ENCODE results near the gene ESRRA. TPM values are rescaled to one million over a fixed set of nuclear protein-coding genes. Genes with fewer than 3 reads are reported as not detected.
A peak's percentile ranks its signal among the peaks of the same experiment; 100 is the strongest.

Gene ESRRA
- total and polyA plus RNA-seq, 2 of the 8 experiments (the other 6 are each of a cell fraction or from before 2014, with no cell fraction given): 18.2 to 37.0 TPM

- H3K27ac ChIP-seq (ENCODE audit: low read depth, low read length): no peak overlapping the region
- H3K14ac ChIP-seq (ENCODE audit: insufficient read length): no peak overlapping the region
- H3K27me3 ChIP-seq (replicated peaks in 1 of 4; ENCODE audit: control insufficient read depth in 3 of 4, extremely low read depth in 1 of 4, insufficient read depth in 3 of 4, low read length in 3 of 4): no peaks in the 10 kb centered on the region
- peak overlapping the region; percentile 54 for H4K91ac ChIP-seq (replicated peaks; ENCODE audit: insufficient read length, low read length)
- H4K20me1 ChIP-seq (replicated peaks in 1 of 2; ENCODE audit: control insufficient read depth in 1 of 2, insufficient read depth in 2 of 2, low read length in 2 of 2): no peaks in the 10 kb centered on the region
- H2AK5ac ChIP-seq (ENCODE audit: low read depth, low read length): peak overlapping the region; percentile 86; the same call in 1 of the 2 replicates
- no peak overlapping the region; the same call in none of the 2 replicates for H3K18ac ChIP-seq (ENCODE audit: extremely low read depth, low read length)
- TF ChIP-seq SP4 (IDR thresholded peaks at IDR 0.05; ENCODE audit: low read length) (no peak), ASH2L (IDR thresholded peaks at IDR 0.05; ENCODE audit: low read length) (no peak), EP300 (IDR thresholded peaks at IDR 0.05; ENCODE audit: borderline replicate concordance in 1 of 2, low read depth in 2 of 2, low read length in 2 of 2) (no peak), NANOG (IDR thresholded peaks at IDR 0.05; ENCODE audit: insufficient read depth, low read depth, low read length, poor library complexity, severe bottlenecking) (no peak), KDM1A (IDR thresholded peaks at IDR 0.05; ENCODE audit: borderline replicate concordance, low read length) (no peak), USF2 (IDR thresholded peaks at IDR 0.05; ENCODE audit: low read length) (no peak), JUN (IDR thresholded peaks at IDR 0.05; ENCODE audit: low read depth, low read length) (no peak), BRCA1 (IDR thresholded peaks at IDR 0.05; ENCODE audit: low read depth, low read length) (no peak)
- 93% methylated on average over 15 of the region's 20 CpGs; no CpG with 5 or more reads in 1 of the 2 experiments for WGBS, 2 experiments (ENCODE audit: extremely low coverage in 1 of 2, insufficient coverage in 1 of 2, insufficient read length in 1 of 2, insufficient replicate concordance in 2 of 2, low coverage in 1 of 2, low lambda C conversion rate in 2 of 2, missing lambda C conversion rate in 1 of 2)
- ChIA-PET POLR2A (ENCODE audit: partially characterized antibody) (interaction anchor here (1.0 to 6.2 kb wide), 8 partner anchors 12 to 147 kb away, joined by 3 to 47 read pairs (median 6); partner anchors contain the start of genes ESRRA, FERMT3, PRDX5 and TRMT112), CTCF (ENCODE audit: partially characterized antibody) (interaction anchor here (0.6 to 37.6 kb wide), 26 partner anchors 15 to 868 kb away, joined by 3 to 614 read pairs (median 6); partner anchors contain the start of genes CATSPERZ, CCDC88B, ESRRA and NUDT22)
- H3K56ac ChIP-seq (replicated peaks; ENCODE audit: insufficient read length, low read depth, low read length): no peak overlapping the region
- H2BK5ac ChIP-seq (ENCODE audit: low read depth, low read length): peak overlapping the region; percentile 35; the same call in 1 of the 2 replicates
- H2BK12ac ChIP-seq (ENCODE audit: low read depth, low read length): no peak overlapping the region; the same call in 1 of the 2 replicates
- no peak overlapping the region for H2AFZ ChIP-seq (ENCODE audit: low read length)
- H2BK120ac ChIP-seq (replicated peaks; ENCODE audit: low read depth, low read length): no peak overlapping the region
- no peak for FAIRE-seq
- no peak for DNase-seq (ENCODE audit: low read depth in 1 of 2, low spot score in 2 of 2)
- H3K79me2 ChIP-seq (ENCODE audit: control insufficient read depth in 1 of 2, insufficient read depth in 2 of 2, low read length in 2 of 2): no peaks in the 10 kb centered on the region
- H3K4me2 ChIP-seq (ENCODE audit: insufficient read depth in 1 of 2, low read depth in 2 of 2, low read length in 2 of 2): no peak overlapping the region
- H3K4me1 ChIP-seq (replicated peaks in 1 of 4; ENCODE audit: control insufficient read depth in 3 of 4, insufficient read depth in 4 of 4, low read length in 3 of 4): peaks cover 0 to 30% (median 20%) of the 10 kb centered on the region in 4 experiments; a peak in 6 of 7 replicates
- peak overlapping the region; percentile 76 for H4K8ac ChIP-seq (ENCODE audit: extremely low read depth, insufficient read depth, low read length)
- H3K4me3 ChIP-seq (ENCODE audit: extremely low read depth in 1 of 4, insufficient read depth in 2 of 4, low read depth in 3 of 4, low read length in 4 of 4): no peak overlapping the region
- H3K4ac ChIP-seq (replicated peaks; ENCODE audit: insufficient read length, low read depth, low read length): no peak overlapping the region
- no peak overlapping the region for H4K5ac ChIP-seq (ENCODE audit: insufficient read length, low read depth, low read length)
- H3K23me2 ChIP-seq (ENCODE audit: low read depth, low read length): no peaks in the 10 kb centered on the region; the same call in 1 of the 2 replicates
- 0 out of 2 replicates have a peak overlapping the region, but pooled peaks have one; percentile 81 for H2BK15ac ChIP-seq (ENCODE audit: low read length)
- no peaks in the 10 kb centered on the region for H3K79me1 ChIP-seq (ENCODE audit: low read depth, low read length)
- H2BK20ac ChIP-seq (ENCODE audit: low read length): 0 out of 2 replicates have a peak overlapping the region, but pooled peaks have one; percentile 32
- H3K36me3 ChIP-seq (ENCODE audit: control insufficient read depth in 2 of 4, insufficient read depth in 4 of 4, low read length in 3 of 4): no peaks in the 10 kb centered on the region
- no peaks in the 10 kb centered on the region for H3K9me3 ChIP-seq (ENCODE audit: insufficient read depth in 2 of 2, low read depth in 1 of 2, low read length in 1 of 2)
- no peak overlapping the region for H3K9ac ChIP-seq (replicated peaks in 1 of 4; ENCODE audit: extremely low read depth in 1 of 4, low read depth in 3 of 4, low read length in 3 of 4)
- no peak overlapping the region for H3K23ac ChIP-seq (ENCODE audit: insufficient read length)
These were observed 48.6 kb downstream of the ESRRA start for GRCh38 chr11:64353715-64354506.
